ENCODE results near the gene CCDC85B.

- TF ChIP-seq, protein P1, sequence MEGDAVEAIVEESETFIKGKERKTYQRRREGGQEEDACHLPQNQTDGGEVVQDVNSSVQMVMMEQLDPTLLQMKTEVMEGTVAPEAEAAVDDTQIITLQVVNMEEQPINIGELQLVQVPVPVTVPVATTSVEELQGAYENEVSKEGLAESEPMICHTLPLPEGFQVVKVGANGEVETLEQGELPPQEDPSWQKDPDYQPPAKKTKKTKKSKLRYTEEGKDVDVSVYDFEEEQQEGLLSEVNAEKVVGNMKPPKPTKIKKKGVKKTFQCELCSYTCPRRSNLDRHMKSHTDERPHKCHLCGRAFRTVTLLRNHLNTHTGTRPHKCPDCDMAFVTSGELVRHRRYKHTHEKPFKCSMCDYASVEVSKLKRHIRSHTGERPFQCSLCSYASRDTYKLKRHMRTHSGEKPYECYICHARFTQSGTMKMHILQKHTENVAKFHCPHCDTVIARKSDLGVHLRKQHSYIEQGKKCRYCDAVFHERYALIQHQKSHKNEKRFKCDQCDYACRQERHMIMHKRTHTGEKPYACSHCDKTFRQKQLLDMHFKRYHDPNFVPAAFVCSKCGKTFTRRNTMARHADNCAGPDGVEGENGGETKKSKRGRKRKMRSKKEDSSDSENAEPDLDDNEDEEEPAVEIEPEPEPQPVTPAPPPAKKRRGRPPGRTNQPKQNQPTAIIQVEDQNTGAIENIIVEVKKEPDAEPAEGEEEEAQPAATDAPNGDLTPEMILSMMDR (IDR thresholded peaks at IDR 0.05), result no peak
- no peak for TF ChIP-seq POLR2AphosphoS5 (IDR thresholded peaks at IDR 0.05)
Observed at GRCh38 chr11:65880844-65881421, 9.5 kb upstream of the CCDC85B start.
